Endodermal cell (in vitro differentiated cells): ENCODE results near the gene TANGO2. TPM values are rescaled to one million over a fixed set of nuclear protein-coding genes. Genes with fewer than 3 reads are reported as not detected.

Source experiments
- DNase-seq: peaks from one replicate; pipeline ENCODE4 v3.0.0-alpha.2; 2017
- H3K27ac ChIP-seq: 2 replicates; pipeline ENCODE4 v1.5.1; 2013; ENCODE audit warnings: mild to moderate bottlenecking, low read depth, low read length, moderate library complexity
- H3K27me3 ChIP-seq: 2 replicates; pipeline ENCODE4 v1.6.1; 2013; ENCODE audit warnings: mild to moderate bottlenecking, low read length, moderate library complexity; ENCODE audit not compliant: insufficient read depth, control insufficient read depth, poor library complexity, severe bottlenecking
- H3K36me3 ChIP-seq: 2 replicates; pipeline ENCODE4 v1.7.0; 2013; ENCODE audit warnings: mild to moderate bottlenecking, low read length, moderate library complexity; ENCODE audit not compliant: control insufficient read depth, insufficient read depth
- H3K4me1 ChIP-seq: one replicate; pipeline ENCODE4 v1.7.0; 2013; ENCODE audit warnings: low read length; ENCODE audit not compliant: control insufficient read depth, insufficient read depth
- H3K4me3 ChIP-seq: 2 replicates; pipeline ENCODE4 v1.5.1; 2013; ENCODE audit warnings: mild to moderate bottlenecking, low read length, moderate library complexity
- H3K9ac ChIP-seq: 2 replicates; pipeline ENCODE4 v1.6.1; 2013; ENCODE audit warnings: mild to moderate bottlenecking, low read length, moderate library complexity; ENCODE audit not compliant: poor library complexity, severe bottlenecking; ENCODE audit errors: extremely low read depth
- H3K9me3 ChIP-seq: 2 replicates; pipeline ENCODE4 v1.6.1; 2013; ENCODE audit warnings: mild to moderate bottlenecking, low read length, moderate library complexity; ENCODE audit not compliant: control insufficient read depth
- H3K27ac Mint-ChIP-seq: 2 replicates; pipeline ENCODE4 v1.8.0; 2020; ENCODE audit warnings: mixed read lengths
- H3K27me3 Mint-ChIP-seq: 2 replicates; pipeline ENCODE4 v1.8.0; 2021; ENCODE audit warnings: mild to moderate bottlenecking, mixed read lengths; ENCODE audit not compliant: insufficient read depth
- H3K36me3 Mint-ChIP-seq: 2 replicates; pipeline ENCODE4 v1.8.0; 2020; ENCODE audit warnings: low read depth, mixed read lengths
- H3K4me1 Mint-ChIP-seq: 2 replicates; pipeline ENCODE4 v1.8.0; 2020; ENCODE audit warnings: mixed read lengths
- H3K4me3 Mint-ChIP-seq: 2 replicates; pipeline ENCODE4 v1.8.0; 2020; ENCODE audit warnings: mild to moderate bottlenecking, moderate library complexity, mixed read lengths
- H3K9me3 Mint-ChIP-seq: 2 replicates; pipeline ENCODE4 v1.8.0; 2020; ENCODE audit warnings: mild to moderate bottlenecking, mixed read lengths
- CTCF ChIP-seq: fragments of 200-600 bp; sonication (generic); conservative IDR thresholded peaks from 2 replicates; pipeline ENCODE4 v1.5.0; 2021; ENCODE audit warnings: antibody characterized with exemption, mild to moderate bottlenecking
- WGBS, 2 experiments: methylation state at CpG; one replicate each; pipeline versions ENCODE4 v1.1.5 to v1.1.7; 2013; ENCODE audit warnings: missing lambda C conversion rate in 2 of 2, mixed read lengths in 1 of 2; ENCODE audit not compliant: insufficient coverage in 1 of 2, insufficient read length in 1 of 2; 5-methylcytosine and 5-hydroxymethylcytosine counted together
- total RNA-seq, 2 donors: library from RNA; stranded (reverse); fragmentation: NEBNext Ultra II Directional in 1 of 2; extraction: Animal tissue kit (Norgen Biotek cat#: 25700) in 1 of 2; gene quantifications; 2 replicates in 1 of 2; 3 replicates in 1 of 2; pipeline ENCODE4 v1.2.1, GENCODE V29; 2021

The TANGO2 gene
- total RNA-seq, 2 donors from 2014 or later: 19.9 to 21.8 TPM

GRCh38 chr22:20061481-20061861, 40.6 kb downstream of the TANGO2 start:
- 90 to 91% methylated on average over 11 of the region's 11 CpGs for WGBS, 2 experiments
- no peak overlapping the region for H3K27ac ChIP-seq

GRCh38 chr22:20062043-20062765, 41.3 kb downstream of the TANGO2 start:
- Mint-ChIP-seq H3K9me3 (no peaks in the 10 kb centered on the region), H3K27me3 (no peaks in the 10 kb centered on the region), H3K36me3 (peaks cover 9% of the 10 kb centered on the region), H3K27ac (no peak overlapping the region), H3K4me1 (no peaks in the 10 kb centered on the region), H3K4me3 (no peak overlapping the region)
- Histone ChIP-seq H3K27ac (no peak overlapping the region), H3K9me3 (no peaks in the 10 kb centered on the region), H3K4me3 (no peak overlapping the region), H3K4me1 (no peaks in the 10 kb centered on the region), H3K9ac (no peak overlapping the region), H3K27me3 (no peaks in the 10 kb centered on the region), H3K36me3 (no peaks in the 10 kb centered on the region)
- DNase-seq: no peak
- no peak for TF ChIP-seq CTCF
- WGBS, 2 experiments: 91 to 97% methylated on average over 12 to 18 of the region's 18 CpGs

More at GRCh38 chr22:20061481-20061861, 40.6 kb downstream of the TANGO2 start:
- Histone ChIP-seq H3K27me3 (no peaks in the 10 kb centered on the region), H3K9ac (no peak overlapping the region), H3K4me3 (no peak overlapping the region), H3K9me3 (no peaks in the 10 kb centered on the region), H3K36me3 (no peaks in the 10 kb centered on the region), H3K4me1 (no peaks in the 10 kb centered on the region)
- Mint-ChIP-seq H3K9me3 (no peaks in the 10 kb centered on the region), H3K27me3 (no peaks in the 10 kb centered on the region), H3K27ac (no peak overlapping the region), H3K4me3 (no peak overlapping the region), H3K36me3 (peaks cover 11% of the 10 kb centered on the region), H3K4me1 (no peaks in the 10 kb centered on the region)
- DNase-seq: no peak
- TF ChIP-seq CTCF: no peak

GRCh38 chr22:20062766-20063083, 41.8 kb downstream of the TANGO2 start:
- Histone ChIP-seq H3K36me3 (no peaks in the 10 kb centered on the region), H3K4me1 (no peaks in the 10 kb centered on the region), H3K9ac (no peak overlapping the region), H3K27ac (no peak overlapping the region), H3K27me3 (no peaks in the 10 kb centered on the region), H3K9me3 (no peaks in the 10 kb centered on the region), H3K4me3 (no peak overlapping the region)
- Mint-ChIP-seq H3K9me3 (no peaks in the 10 kb centered on the region), H3K4me3 (no peak overlapping the region), H3K27ac (no peak overlapping the region), H3K4me1 (no peaks in the 10 kb centered on the region), H3K27me3 (no peaks in the 10 kb centered on the region), H3K36me3 (peaks cover 9% of the 10 kb centered on the region)
- TF ChIP-seq CTCF: no peak
- DNase-seq: no peak
- WGBS, 2 experiments: 90 to 92% methylated on average over 11 of the region's 11 CpGs
